Measurements from ENCODE around the gene GSG1L.

GSG1L gene

GRCh38 chr16:28087140-28087660, 23.7 kb upstream of the GSG1L start:
- no peak for DNase-seq (ENCODE audit: low read depth in 1 of 2, low spot score in 1 of 2)
- Histone ChIP-seq H3K27ac (replicated peaks) (no peak overlapping the region), H3K27me3 (ENCODE audit: insufficient read depth, poor library complexity, severe bottlenecking) (no peaks in the 10 kb centered on the region), H3K4me3 (replicated peaks; ENCODE audit: insufficient read depth, low read length) (no peak overlapping the region)
- TF ChIP-seq SPI1 (IDR thresholded peaks at IDR 0.05; ENCODE audit: borderline replicate concordance, low read depth) (no peak), CTCF (IDR thresholded peaks at IDR 0.05; ENCODE audit: insufficient read depth, low read length) (no peak), GABPA (IDR thresholded peaks at IDR 0.05; ENCODE audit: low read depth) (no peak), REST (IDR thresholded peaks at IDR 0.05; ENCODE audit: insufficient replicate concordance, low read depth) (no peak), POLR2AphosphoS5 (IDR thresholded peaks at IDR 0.05; ENCODE audit: low read depth) (no peak)

- no peak for DNase-seq (ENCODE audit: low read depth in 1 of 2, low spot score in 1 of 2)
Observed at GRCh38 chr16:28086186-28087139, 22.9 kb upstream of the GSG1L start.

More at GRCh38 chr16:28086186-28087139, 22.9 kb upstream of the GSG1L start:
- no peaks in the 10 kb centered on the region for H3K27me3 ChIP-seq (ENCODE audit: insufficient read depth, poor library complexity, severe bottlenecking)
- no peak overlapping the region for H3K27ac ChIP-seq (replicated peaks)
- H3K4me3 ChIP-seq (replicated peaks; ENCODE audit: insufficient read depth, low read length), result no peak overlapping the region
- TF ChIP-seq REST (IDR thresholded peaks at IDR 0.05; ENCODE audit: insufficient replicate concordance, low read depth) (no peak), POLR2AphosphoS5 (IDR thresholded peaks at IDR 0.05; ENCODE audit: low read depth) (no peak), CTCF (IDR thresholded peaks at IDR 0.05; ENCODE audit: insufficient read depth, low read length) (no peak), GABPA (IDR thresholded peaks at IDR 0.05; ENCODE audit: low read depth) (no peak), SPI1 (IDR thresholded peaks at IDR 0.05; ENCODE audit: borderline replicate concordance, low read depth) (no peak)

All from HL-60 (cell line).